Heart right ventricle (tissue), 16 donors: ENCODE results near the gene CTAG1B. TPM values are rescaled to one million over a fixed set of nuclear protein-coding genes. Genes with fewer than 3 reads are reported as not detected.
"Not testable (repeated sequence)": the region's sequence is repeated elsewhere in the genome, so short reads cannot be mapped to it uniquely, and the experiment has no call there.

Source experiments
- ATAC-seq, 8 donors: fragments of 200-7000 bp; cut with Tn5 transposase; one replicate each; pipeline ENCODE4 v1.9.1; 2020; ENCODE audit warnings: mild to moderate bottlenecking in 8 of 8, moderate library complexity in 8 of 8, moderate number of reproducible peaks in 1 of 8
- DNase-seq, 2 donors: peaks; one replicate each; pipeline ENCODE4 v3.0.0-alpha.2; 2020
- H3K27ac ChIP-seq, 10 donors: fragments of 200-600 bp; sonication (generic) in 2 of 10; one replicate each; pipeline versions ENCODE4 v1.5.0 to v1.8.0; 2020 to 2022; ENCODE audit warnings: mild to moderate bottlenecking in 3 of 10
- H3K27me3 ChIP-seq, 7 donors: fragments of 200-600 bp; one replicate each; pipeline ENCODE4 v1.8.0; 2021 to 2022; ENCODE audit warnings: mild to moderate bottlenecking in 2 of 7
- H3K36me3 ChIP-seq, 9 donors: fragments of 200-600 bp; sonication (generic) in 1 of 9; one replicate each; pipeline versions ENCODE4 v1.5.0 to v1.8.0; 2020 to 2022; ENCODE audit warnings: mild to moderate bottlenecking in 2 of 9
- H3K4me1 ChIP-seq, 9 donors: fragments of 200-600 bp; sonication (generic) in 1 of 9; one replicate each; pipeline versions ENCODE4 v1.5.0 to v1.8.0; 2020 to 2022; ENCODE audit warnings: mild to moderate bottlenecking in 4 of 9
- H3K4me3 ChIP-seq, 10 donors: fragments of 200-600 bp; sonication (generic) in 2 of 10; one replicate each; pipeline versions ENCODE4 v1.5.0 to v1.8.0; 2020 to 2022; ENCODE audit warnings: mild to moderate bottlenecking in 7 of 10, moderate library complexity in 2 of 10
- H3K9me3 ChIP-seq, 11 donors: fragments of 200-600 bp in 10 of 11; sonication (generic) in 2 of 11; one replicate each; pipeline versions ENCODE4 v1.5.0 to v1.8.0; 2013 to 2022; ENCODE audit warnings: mild to moderate bottlenecking in 2 of 11, control low read depth in 1 of 11, moderate library complexity in 1 of 11
- CTCF ChIP-seq, 9 donors: fragments of 200-600 bp; sonication (generic) in 2 of 9; IDR thresholded peaks; one replicate each; pipeline versions ENCODE4 v1.5.0 to v1.8.0; 2021 to 2022; ENCODE audit warnings: antibody characterized with exemption in 9 of 9, mild to moderate bottlenecking in 5 of 9, moderate library complexity in 1 of 9
- WGBS, 2 donors: extraction: QIAGEN DNeasy Blood & Tissue Kit; methylation state at CpG; one replicate each; pipeline ENCODE4 v1.1.7; 2013; ENCODE audit warnings: inconsistent platforms in 1 of 2; 5-methylcytosine and 5-hydroxymethylcytosine counted together
- intact Hi-C, 10 donors: fragments of 100-400 bp; cut with DNase I; formaldehyde crosslinking; loops; one replicate each; pipeline versions ENCODE4 v1.11.1 to v1.14.2; 2022
- long read RNA-seq, 3 donors: library from polyadenylated mRNA; unstranded; transcript quantifications; one replicate each; pipeline ENCODE4 v2.0.0, GENCODE V29; 2020 to 2021
- polyA plus RNA-seq, 2 donors: library from polyadenylated mRNA; stranded (reverse); fragments of 200-250 nt; gene quantifications; one replicate each; pipeline ENCODE4 v1.2.3, GENCODE V29; 2013
- total RNA-seq, 10 donors: library from RNA; stranded (reverse); fragmentation: NEBNext Ultra II Directional in 3 of 10; extraction: Animal tissue kit (Norgen Biotek cat#: 25700) in 3 of 10; gene quantifications; one replicate each; pipeline versions ENCODE4 v1.2.1 to v1.2.4, GENCODE V29; 2021 to 2023
- donor health status: Arrhythmogenic right ventricular cardiomyopathy.
- donor health status: ischemic (EF 13 %, LVEDD 7.1; RV severe dilation, severe dysfunction).
- donor health status: healthy with polysubstance abuse.
- donor health status: DM: no; HTN: yes; CAD: no.
- donor health status: DM: no; HTN: no; CAD: no.
- donor health status: ischemic (EF 25% LVEDD 6.9; RV normal size, moderate dysfunction).
- donor health status: ischemic (EF 25% LVEDD 5.7; RV mildly dilated, moderate dysfunction).
- donor health status: healthy.
- donor health status: DM: yes; HTN: yes; CAD: no.
- donor health status: Ischemic cardiomyopathy.
- donor health status: ischemic (EF 35%, LVEDD 5.7; RV mildly dilated, moderate dysfunction).
- donor health status: nonischemic (EF 11% LVEDD 7.7; RV severe dilation, severe dysfunction).
- donor health status: DM: yes; HTN: yes; CAD: no.
- donor health status: PGD.
- donor health status: ischemic (EF 29% LVEDD 5.4; RV normal size, mild dysfunction).
- donor health status: nonischemic (EF 23%, LVEDD 6.1; RV moderate dilation, normal function).

The CTAG1B gene
- total RNA-seq: not detected
- not detected for polyA plus RNA-seq
- long read RNA-seq, donor 1: 0 reads
- long read RNA-seq, donor 2: 0 reads
- long read RNA-seq, donor 3: 0 reads

- DNase-seq, H3K4me1 ChIP-seq, H3K9me3 ChIP-seq, H3K27me3 ChIP-seq, intact Hi-C loops, H3K36me3 ChIP-seq, H3K4me3 ChIP-seq, H3K27ac ChIP-seq: not testable (repeated sequence)
- WGBS, 2 donors: no CpG with 5 or more reads among the region's 28 CpGs
- peak in 2 of 8 donors; percentile 14 to 28 for ATAC-seq
Measured at GRCh38 chrX:154619182-154619581, at the start of gene CTAG1B. CTAG1B (minus strand) TSS chrX:154619282; CDS start chrX:154619218, 64 bp downstream.

DNA sequence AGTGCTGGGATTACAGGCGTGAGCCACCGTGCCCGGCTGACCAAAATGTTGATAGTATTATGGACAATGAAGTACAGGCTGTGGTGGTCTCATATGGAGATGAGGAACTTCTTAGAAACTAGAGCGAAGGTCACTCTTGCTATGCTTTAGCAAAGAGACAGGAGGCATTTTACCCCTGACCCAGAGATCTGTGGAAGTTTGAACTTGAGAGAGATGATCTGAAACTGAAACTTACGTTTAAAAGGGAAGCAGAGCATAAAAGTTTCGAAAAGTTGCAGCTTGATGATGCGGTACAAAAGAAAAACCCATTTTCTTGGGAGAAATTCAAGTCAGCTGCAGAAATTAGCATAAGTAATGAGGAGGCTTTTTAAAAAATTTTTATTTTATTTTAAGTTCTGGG, 42.8 kb upstream of the CTAG1B start:
- no peak for TF ChIP-seq CTCF (IDR thresholded peaks at IDR 0.05)
- WGBS, 2 donors: 89 to 90% methylated on average over 6 to 7 of the region's 7 CpGs
- Histone ChIP-seq H3K4me1 (no peaks in the 10 kb centered on the region), H3K4me3 (no peak overlapping the region), H3K36me3 (no peaks in the 10 kb centered on the region), H3K9me3 (peaks cover 0 to 23% (median 0%) of the 10 kb centered on the region in 11 donors), H3K27me3 (no peaks in the 10 kb centered on the region), H3K27ac (no peak overlapping the region)
- intact Hi-C loops: no loop called here
- DNase-seq (no peak), ATAC-seq (no peak)

GRCh38 chrX:154661170-154661569, 42.1 kb upstream of the CTAG1B start:
- no peak for DNase-seq
- intact Hi-C loops: no loop called here
- Histone ChIP-seq H3K4me1 (no peaks in the 10 kb centered on the region), H3K27ac (no peak overlapping the region), H3K27me3 (no peaks in the 10 kb centered on the region), H3K9me3 (peaks cover 0 to 18% (median 0%) of the 10 kb centered on the region in 11 donors), H3K4me3 (no peak overlapping the region), H3K36me3 (no peaks in the 10 kb centered on the region)
- 85% methylated on average over 4 of the region's 4 CpGs for whole genome bisulfite sequencing, 2 donors
- TF ChIP-seq CTCF (IDR thresholded peaks at IDR 0.05): no peak
- no peak for ATAC-seq

GRCh38 chrX:154660541-154660940, 41.5 kb upstream of the CTAG1B start:
- intact Hi-C loops: no loop called here
- no peaks in the 10 kb centered on the region for H3K27me3 ChIP-seq
- no peak overlapping the region for H3K27ac ChIP-seq
- no peak for ATAC-seq
- no peak for DNase-seq
- H3K4me3 ChIP-seq: no peak overlapping the region
- no peaks in the 10 kb centered on the region for H3K4me1 ChIP-seq
- 84 to 88% methylated on average over 6 of the region's 6 CpGs for whole genome bisulfite sequencing, 2 donors
- TF ChIP-seq CTCF (IDR thresholded peaks at IDR 0.05): no peak
- H3K36me3 ChIP-seq: no peaks in the 10 kb centered on the region
- H3K9me3 ChIP-seq: peaks cover 0 to 13% (median 0%) of the 10 kb centered on the region in 11 donors

DNA sequence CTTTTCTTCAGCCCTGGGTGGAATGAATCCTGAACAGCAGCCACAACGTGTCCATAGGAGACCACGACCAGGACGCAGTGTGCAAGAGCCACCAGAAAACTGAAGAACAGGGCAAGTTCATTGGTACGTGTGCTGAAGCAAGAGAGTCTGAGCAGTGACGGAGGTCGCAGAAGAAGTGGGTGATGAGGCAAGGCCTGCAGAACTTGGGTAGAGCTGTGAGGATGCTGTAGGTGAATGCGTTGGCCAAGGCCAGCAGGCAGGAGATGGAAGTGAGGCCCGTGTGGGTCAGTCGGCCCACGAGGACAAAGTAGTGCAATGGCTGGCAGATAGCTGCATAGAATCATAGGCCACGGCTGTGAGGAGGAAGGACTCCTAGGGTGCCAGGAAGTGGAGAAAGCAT, 39.9 kb upstream of the CTAG1B start:
- no peak for TF ChIP-seq CTCF (IDR thresholded peaks at IDR 0.05)
- H3K4me3 ChIP-seq: no peak overlapping the region
- H3K36me3 ChIP-seq: no peaks in the 10 kb centered on the region
- no peaks in the 10 kb centered on the region for H3K27me3 ChIP-seq
- no peaks in the 10 kb centered on the region for H3K4me1 ChIP-seq
- 95 to 96% methylated on average over 11 of the region's 11 CpGs for WGBS, 2 donors
- H3K27ac ChIP-seq: no peak overlapping the region
- ATAC-seq: no peak
- DNase-seq: no peak
- intact Hi-C loops: no loop called here
- H3K9me3 ChIP-seq: peaks cover 0 to 6% (median 0%) of the 10 kb centered on the region in 11 donors
